Stimulated activated CD8-positive, alpha-beta memory T cell treated with anti-CD3 and anti-CD28 coated beads, Interleukin-12 subunit alpha, Interleukin-12 subunit beta, amount 100 ng/mL, for 24 hours (primary cell): Measurements from ENCODE around the gene GOT2.
A peak's percentile ranks its signal among the peaks of the same experiment; 100 is the strongest.
"Not testable (repeated sequence)": the region's sequence is repeated elsewhere in the genome, so short reads cannot be mapped to it uniquely, and the experiment has no call there.

ENCODE experiments used
- DNase-seq: peaks from one replicate; pipeline ENCODE4 v3.0.0-alpha.2; 2020; ENCODE audit errors: extremely low read depth

GOT2 gene

DNA sequence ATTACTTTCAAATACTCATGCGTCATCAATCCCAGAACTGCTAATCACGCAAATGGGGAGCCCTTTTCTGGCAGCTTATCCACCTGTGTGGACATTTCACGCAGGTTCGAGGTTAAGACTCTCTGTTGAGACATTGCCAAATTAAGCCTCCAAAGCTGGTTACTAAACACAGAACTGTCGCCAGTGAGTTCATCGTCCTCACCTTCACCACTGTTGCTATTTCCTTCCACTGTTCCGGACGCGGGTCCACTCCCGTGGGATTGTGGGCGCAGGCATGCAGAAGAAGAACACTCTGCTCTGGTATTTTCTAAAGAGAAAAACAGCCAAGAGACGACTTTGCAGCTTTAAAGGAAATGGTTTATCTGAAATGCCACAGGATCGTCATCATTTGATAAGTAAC is 16.1 kb downstream of the GOT2 start:
- no peak for DNase-seq

DNA sequence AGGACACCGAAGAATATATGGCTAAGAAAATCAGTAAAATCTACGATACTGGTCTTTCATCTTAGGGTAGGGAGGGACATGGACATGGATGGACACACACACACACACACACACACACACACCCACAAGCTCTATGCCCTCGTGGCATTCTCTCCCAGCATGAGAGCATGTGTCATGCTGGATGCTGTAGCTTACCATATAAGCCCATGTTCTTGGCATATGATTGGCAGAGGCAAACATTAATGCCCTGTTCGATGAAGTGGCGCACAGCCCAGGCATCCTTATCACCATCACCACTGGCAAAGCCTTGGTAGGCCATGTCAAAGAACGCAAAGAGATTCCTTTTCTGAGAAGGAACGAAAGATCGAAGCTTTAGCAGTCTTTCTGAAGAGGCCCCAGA is 17.6 kb downstream of the GOT2 start:
- no peak for DNase-seq

DNA sequence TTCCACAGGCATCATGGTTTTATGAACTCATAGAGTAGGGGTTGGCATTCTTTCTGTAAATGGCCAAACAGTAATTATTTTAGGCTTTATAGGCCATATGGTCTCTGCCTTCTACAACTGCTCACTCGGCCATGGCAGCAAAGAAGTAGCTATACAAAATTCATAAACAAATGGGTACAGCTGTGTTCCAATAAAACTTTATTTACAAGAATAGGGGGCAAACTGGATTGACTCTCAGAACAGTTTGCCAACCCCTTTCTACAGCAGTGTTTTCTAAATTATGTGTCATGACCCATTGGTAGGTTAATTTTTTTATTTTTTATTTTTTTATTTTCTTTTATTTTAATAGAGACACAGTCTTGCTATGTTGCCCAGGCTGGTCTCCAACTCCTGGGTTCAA is 20.4 kb downstream of the GOT2 start:
- DNase-seq = no peak

DNA sequence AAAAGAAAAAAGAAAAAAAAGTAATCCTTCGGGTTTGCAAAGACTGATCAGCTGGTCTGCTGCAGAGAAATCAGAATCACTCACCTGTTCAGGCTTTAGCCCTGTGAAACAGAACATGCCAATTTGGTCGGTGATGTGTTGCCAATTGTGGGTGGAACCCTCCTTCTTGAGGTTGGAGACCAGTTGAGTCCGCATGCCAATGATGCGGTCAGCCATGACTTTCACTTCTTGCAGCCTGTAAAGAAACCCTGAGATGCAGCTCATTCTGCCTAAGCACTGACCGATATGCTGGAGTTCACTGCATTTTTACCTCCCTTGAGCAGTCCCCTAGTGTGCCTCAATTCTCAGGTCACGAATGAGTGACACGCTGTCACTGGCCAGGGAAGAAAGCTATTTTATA is 24.8 kb downstream of the GOT2 start:
- DNase-seq = no peak

DNA sequence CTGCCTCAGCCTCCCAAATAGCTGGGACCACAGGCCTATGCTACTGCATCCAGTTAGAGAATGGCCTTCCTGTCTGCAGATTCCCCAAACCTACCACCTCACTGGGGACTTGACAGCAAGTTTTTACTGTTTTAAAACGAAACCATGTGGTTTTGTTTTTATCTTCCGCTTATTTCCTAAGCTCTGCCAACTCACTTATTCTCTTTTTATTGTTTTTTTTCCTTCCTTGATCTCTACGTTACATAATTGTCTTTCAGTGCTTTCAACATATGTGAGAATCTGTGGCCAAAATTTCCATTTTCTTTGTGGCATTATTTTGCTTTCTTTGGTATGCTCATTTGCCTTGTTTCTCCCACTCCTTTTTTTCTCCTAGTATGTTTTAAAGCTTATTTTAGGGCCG is 35.0 kb downstream of the GOT2 start:
- no peak for DNase-seq

DNA sequence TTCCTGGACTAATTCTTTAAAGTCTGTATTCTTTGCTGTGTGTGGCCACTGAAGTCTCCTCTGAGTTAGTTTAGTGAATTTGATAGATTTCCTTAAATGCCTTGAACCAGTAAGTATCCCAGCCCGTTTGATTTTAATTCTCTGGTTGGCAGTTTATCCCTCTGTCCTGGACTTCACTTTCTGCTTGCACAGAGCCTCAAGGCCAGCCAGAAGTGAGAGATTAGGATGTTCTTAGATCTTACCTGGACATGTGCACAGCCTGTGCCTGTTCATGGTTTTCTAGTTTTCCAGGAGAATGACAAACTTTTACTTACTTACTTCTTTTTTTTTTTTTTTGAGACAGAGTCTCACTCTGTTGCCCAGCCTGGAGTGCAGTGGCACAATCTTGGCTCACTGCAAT is 38.7 kb downstream of the GOT2 start:
- no peak for DNase-seq

DNA sequence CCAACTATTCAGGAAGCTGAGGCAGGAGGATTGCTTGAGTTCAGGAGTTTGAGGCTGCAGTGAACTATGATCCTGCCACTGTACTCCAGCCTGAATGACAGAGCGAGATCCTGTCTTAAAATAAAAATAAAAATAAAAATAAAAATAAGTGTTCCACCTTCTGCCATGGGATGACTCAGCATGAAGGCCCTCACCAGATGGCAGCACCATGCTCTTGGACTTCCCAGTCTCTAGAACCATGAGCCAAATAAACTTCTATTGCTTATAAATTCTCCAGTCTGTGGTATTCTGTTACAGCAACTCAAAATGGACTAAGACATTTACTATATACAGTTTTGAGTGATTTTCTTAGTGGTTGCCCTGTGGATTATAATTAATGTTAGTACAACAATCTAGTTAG is 41.7 kb downstream of the GOT2 start:
- no peak for DNase-seq

DNA sequence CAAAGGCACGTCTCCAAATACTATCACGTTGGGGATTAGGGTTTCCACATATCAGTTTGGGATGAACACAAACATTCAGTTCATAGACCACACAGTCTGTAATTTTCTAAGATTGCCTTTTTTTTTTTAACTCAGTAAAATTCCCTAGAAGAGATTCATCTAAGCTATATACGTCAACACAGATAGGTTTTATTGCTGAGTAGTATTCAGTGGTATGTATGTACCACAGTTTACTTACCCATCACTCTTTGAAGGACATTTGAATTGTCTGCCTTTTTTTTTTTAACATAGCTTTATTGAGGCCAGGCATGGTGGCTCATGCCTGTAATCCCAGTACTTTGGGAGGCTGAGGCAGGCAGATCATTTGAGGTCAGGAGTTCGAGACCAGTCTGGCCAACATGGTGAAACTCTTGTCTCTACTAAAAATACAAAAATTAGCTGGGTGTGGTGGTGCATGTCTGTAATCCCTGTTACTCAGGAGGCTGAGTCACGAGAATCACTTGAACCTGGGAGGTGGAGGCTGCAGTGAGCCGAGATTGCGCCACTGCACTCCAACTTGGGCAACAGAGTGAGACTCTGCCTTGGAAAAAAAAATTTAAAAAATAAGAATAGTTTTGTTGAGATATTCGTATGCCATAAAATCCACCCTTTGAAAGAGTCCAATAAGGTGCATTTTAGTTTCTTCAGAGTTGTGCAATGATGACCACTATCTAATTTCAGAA is 47.0 kb downstream of the GOT2 start:
- not testable (repeated sequence) for DNase-seq

DNA sequence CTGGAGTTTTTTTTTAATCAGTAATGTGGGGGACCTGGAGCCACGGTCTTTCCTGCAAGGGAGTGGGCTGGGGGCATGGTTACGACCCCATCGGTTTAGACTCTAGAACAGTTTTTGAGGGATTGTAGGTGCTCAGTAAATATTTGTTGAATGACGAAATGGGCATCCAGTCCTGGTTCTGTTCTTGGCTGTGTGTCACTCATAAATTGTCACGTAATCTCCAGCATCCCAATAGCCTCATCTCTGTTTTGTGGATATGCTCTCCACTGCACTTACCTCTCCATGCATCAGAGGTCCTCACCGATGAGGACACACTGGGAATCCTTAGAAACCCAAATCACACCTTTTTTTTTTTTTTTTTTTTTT is 49.0 kb downstream of the GOT2 start:
- DNase-seq = no peak

DNA sequence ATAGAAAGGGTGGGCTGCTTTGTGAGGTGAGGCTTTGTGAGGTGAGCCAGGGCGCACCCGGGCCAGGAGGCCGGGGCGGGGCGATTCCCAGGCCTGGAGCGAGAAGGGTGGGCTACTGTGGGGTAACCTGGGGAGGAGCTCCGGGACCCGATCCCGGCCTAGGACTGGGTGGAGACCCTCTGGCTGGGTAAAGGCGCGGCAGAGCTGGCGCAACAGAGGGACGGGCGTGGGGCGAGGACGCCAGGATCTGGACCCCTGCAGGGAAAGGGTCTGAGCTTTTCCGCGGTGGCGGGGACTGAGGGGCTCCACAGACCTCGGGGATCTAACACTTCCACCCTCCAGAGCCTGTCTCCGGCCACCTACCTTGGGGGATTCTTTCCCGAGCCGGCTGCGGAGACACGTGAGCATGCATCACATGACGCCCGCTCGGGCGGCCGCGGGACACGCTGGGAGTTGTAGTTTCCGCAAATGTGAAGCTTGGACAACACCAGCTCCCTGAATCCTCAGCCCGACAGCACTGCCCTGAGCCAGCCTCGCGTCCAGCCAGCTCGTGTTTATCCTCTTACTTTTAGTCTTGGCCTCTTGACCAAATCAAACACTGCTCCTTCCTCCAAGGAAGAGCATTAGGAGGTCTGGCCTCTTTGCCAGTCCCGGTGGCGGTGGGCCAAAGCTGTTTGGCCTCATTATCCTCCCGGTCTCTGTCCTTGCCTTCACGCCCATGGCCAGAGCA is 49.6 kb downstream of the GOT2 start, which contains the start of gene SLC38A7:
Gene SLC38A7 (minus strand): TSS at position 417 of the 730 bp plus-strand sequence. CDS start 4,644 bp downstream, outside the sequence.
- peak; percentile 47 for DNase-seq

DNA sequence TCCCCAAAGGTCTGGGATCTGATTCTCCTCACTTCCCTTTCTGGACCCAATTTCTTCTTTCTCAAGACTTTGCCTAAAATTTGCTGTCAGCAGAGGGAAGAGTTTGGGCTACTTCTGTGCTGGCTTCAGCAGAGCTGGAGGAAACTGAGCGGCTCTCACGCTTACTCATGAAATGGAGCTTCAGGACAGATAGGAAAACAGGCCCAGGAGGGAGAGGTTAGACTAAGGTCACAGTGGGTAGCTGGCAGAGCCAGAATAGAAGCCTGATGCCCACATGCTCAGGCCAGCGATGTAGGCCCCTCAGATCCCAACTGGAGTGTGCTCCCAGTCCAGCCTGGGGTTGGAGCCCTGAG is 50.1 kb downstream of the GOT2 start:
- no peak for DNase-seq

DNA sequence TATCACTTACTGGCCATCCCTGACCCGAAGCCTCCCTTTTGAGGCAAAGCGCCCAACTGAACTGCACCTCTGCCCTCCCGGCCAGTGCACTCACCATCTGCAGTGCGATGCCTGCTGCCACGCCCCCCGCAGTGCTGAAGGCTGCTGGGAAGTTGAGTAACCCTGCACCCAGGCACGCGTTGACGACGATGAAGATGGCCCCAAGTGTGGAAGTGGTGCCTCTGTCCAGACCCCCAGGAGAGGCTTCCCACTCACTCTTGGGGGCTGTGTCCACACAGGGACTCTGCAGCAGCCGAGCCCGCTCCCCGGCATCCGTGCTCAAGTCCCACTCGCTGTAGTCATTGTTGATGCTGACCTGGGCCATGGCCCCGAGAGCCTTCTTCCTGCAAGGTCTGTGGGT is 54.4 kb downstream of the GOT2 start:
- no peak for DNase-seq

DNA sequence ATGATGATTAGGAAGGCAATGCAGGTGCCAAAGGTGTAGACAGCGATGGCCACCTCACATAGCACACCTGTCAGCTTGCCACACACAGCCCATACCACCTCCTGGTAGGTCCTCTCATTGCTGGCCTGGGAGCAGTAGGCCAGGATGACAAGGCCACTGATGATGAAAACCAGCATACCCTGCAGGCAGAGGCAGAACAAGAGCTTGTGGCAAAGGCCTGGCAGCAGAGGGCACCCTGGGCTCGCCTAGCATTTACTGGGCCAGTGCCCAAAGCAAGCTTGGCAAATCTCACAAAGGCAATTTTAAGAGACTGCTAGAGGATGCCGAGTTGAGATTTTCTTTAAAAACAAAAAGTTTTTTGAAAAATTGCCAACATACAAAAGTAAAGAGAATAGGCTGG is 55.4 kb downstream of the GOT2 start:
- DNase-seq = no peak

DNA sequence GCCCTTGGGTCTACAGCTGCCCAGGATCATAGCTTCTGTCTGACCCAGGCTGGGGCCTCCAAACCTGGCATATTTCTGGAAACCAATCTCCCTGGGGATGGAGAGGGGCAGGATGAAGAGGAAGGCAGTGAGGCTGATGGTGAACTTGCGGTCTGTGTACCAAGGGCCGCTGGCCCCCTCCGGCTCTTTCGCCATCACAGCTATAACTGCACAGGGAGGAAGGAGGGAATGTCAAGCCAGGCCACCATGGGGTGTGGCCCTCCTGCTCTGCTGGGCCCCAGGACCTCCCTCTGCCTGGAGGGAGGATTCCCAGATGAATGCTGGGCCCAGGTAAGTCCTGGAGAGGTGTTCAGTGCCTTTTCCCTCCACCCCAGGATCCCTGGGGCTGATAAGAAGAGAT is 55.8 kb downstream of the GOT2 start:
- DNase-seq = no peak

DNA sequence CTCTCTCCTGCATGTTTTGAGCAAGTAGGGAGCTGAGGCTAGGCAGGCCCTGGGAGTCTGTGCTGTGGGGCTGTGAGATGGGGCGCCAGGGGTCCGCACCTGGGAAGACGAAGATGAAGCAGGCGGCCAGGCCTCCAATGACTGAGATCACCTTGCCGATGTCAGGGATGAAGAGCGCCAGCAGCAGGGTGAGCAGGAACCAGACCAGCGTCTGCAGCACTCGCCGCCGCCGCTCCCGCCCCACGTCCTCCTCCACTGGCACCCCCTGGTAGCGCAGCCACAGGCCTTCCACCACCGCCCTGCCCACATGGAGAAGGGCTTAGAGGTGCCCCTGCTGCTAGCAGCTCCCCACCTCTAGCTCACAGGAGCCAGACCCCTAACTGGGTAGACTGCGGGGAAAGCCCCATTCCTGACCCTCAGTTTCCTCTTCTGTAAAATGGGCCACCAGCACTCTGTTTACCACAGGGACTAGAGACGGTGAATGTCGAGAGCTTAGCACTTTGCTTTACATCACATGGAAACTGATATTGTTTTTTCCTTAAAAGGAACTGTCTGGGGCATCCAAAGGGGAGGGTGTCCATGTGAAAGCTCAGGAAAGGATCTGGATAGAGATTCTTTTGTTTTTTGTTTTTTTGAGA is 63.1 kb downstream of the GOT2 start:
- DNase-seq = no peak

DNA sequence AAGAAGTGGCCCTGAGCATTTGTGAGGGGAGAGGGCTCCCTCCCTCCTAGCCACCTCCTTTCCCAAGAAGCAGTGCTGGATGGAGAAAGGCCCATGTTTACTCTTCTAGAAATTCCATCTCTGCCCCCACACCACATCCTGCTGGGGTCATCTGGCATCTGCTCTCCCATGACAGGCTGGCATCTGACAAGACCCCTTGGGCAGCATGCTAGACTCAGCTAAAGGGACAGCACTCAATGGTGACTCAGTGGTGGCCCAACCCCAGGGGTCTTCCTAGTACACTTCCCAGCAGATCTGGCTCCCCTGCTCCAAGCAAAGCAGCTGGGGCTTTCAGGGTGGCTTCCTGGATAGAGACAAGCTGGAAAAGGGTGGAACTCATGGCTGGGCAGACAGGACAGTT is 63.9 kb downstream of the GOT2 start:
- no peak for DNase-seq

DNA sequence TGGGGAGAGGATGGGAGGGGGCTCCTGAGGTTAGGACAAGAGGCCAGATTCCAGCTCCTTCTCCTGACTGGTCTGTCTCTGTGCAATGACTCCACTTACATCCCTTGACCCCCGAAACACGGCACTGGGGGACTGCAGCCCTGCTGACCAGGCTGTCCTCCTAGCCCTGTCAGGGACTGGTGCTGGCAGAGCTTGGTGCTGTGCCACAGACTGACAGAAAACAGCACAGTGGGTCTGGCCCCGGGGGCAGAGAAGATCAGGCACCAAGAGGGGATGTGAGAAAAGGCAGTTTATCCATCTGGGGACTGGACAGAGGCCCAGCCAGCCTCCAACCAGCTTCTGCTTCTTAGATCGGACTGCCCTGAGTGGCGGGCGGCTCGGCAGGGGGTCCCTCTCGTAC is 68.9 kb downstream of the GOT2 start:
- DNase-seq = no peak

DNA sequence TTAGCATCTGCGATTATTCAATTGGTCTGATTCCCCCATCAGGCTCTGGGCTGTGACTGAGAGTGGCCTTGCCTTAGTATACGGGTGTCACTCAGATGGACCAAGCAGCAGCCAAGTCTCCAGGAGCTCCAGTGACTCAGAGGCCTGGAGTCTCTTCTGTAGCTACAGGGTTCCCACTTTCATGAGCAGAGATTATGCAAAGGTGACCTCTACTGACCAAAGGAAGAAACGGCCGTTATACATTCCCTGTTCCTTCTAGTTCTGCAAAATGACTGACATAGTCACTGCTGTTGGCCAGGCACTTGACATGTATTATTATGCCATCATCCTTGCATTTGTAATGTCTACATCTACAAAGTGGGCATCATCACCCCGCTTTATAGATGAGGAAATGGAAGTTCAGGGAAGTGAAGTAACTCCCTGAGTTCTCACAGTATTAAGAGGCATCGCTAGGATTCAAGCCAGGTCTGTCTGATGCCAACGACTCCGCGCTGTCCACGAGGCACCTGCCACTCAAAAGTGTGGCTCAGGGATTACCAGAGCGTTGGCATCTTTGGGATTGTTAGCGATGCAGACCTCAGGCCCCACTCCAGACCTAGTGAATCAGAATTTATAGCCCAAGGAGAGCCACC is 72.8 kb downstream of the GOT2 start:
- no peak for DNase-seq

DNA sequence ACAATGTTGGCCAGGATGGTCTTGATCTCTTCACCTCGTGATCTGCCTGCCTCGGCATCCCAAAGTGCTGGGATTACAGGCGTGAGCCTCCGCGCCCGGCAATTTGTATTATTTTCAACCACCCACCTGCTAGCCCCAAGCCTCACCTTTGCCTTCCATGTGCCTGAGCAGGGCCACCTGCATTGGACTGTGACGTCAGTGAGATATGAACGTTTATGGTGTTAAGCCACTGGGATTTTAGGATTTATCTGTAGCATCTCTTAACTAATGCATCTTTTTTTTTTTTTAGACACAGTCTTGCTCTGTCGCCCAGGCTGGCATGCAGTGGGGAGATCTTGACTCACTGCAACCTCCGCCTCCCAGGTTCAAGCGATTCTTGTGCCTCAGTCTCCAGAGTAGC is 74.2 kb downstream of the GOT2 start:
- DNase-seq = not testable (repeated sequence)

DNA sequence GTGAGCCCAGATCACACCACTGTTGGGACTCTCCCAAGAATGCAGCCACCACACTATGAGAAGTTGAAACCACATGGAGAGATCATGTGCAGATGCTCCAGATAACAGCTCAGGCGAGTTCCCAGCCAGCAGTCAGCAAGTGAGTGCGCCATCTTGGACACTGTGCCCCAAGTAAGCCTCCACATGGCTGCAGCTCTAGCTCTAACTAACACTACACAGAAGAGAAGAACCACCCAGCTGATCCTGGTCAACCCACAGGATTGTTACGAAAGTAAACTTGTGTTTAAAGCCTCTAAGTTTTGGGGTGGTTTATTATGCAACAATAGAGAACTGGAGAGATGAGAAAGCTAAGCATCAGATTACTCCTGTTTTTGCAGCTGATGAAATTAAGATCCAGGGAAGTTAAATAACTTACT is 75.3 kb downstream of the GOT2 start:
- no peak for DNase-seq
